Measurements from ENCODE around the gene SEMA6A.

SEMA6A gene

DNA sequence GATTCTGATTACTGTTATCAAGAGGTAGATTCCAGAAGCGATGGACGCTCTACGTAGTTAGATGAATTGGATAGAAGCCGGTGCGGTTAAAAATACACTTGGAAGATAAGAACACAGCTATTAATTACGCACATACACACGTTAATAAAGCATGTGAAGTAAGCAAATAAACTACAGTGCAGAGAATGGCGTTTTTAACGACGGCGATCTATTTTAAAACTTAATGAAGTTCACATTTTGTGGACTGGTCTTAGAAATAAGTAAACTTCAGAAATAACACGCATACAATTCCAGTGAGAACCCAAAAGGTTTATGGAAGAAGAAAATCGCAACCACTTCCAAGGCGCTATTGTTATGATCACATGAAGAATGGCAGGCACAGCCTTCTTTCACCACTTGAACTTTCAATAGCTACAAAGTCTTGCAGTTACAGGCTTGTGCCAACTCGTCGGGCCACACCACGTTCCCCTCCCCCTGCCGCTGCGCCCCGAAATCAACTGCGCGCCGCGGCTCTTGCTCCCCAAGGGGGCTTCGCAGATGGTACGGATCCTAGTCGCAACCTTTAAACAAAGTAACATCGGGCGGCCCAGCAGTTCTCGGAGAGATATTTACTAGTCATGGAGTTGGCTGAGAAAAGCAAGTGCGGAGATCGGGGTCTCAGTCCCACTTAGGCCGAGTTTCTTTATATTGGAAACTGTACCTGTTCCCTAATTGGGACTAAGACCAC is 866 bp upstream of the SEMA6A start:
- DNase-seq, result no peak

GRCh38 chr5:116573702-116574366 is 789 bp downstream of the SEMA6A start:
- no peak for DNase-seq

GRCh38 chr5:116573279-116573701 is 1.3 kb downstream of the SEMA6A start:
- DNase-seq, result no peak

DNA sequence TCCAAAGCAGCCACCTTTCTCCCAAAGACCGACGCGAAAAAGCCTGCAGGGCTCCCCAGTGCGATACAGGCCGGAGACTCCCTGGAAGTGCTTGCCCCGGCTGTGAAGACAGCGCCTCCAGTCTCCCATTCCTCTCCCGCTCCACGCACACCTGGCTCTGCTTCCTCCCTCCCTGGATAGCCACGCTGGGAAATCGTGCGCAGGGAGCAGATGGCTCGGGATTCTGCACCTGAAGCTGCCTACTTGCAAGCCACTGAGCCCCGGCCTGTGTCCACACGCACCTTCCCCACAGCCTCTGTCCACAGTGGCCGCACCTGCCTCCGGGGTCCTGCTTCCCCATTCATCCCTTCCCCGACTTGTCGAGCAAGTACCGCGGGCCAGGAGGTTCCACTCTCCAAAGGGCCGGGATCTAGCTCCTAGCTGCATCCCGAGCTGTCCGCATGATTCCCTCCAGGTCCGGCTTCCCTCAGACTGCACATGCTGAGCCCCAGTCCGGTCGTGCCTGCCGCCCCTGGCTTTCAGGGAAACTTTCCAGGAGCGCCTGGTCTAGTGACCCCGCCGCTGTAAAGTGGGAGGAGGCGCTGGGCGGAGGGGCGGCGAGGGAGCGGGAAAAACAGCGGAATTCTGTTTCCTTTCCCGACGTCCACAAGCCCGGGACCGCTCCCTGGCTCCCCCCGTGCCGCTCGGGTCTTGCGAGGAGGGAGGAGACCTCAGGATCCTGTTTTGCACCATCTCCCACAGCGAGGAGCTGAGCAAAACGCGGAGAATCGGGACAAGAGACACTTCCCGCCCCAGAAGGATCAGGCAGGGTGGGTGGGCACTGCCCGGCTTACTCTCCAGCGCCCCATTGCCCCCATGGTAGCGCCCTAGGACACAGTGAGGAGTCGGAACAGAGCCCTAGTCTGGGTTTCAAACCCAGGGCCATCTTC is 2.0 kb downstream of the SEMA6A start:
- no peak for DNase-seq

DNA sequence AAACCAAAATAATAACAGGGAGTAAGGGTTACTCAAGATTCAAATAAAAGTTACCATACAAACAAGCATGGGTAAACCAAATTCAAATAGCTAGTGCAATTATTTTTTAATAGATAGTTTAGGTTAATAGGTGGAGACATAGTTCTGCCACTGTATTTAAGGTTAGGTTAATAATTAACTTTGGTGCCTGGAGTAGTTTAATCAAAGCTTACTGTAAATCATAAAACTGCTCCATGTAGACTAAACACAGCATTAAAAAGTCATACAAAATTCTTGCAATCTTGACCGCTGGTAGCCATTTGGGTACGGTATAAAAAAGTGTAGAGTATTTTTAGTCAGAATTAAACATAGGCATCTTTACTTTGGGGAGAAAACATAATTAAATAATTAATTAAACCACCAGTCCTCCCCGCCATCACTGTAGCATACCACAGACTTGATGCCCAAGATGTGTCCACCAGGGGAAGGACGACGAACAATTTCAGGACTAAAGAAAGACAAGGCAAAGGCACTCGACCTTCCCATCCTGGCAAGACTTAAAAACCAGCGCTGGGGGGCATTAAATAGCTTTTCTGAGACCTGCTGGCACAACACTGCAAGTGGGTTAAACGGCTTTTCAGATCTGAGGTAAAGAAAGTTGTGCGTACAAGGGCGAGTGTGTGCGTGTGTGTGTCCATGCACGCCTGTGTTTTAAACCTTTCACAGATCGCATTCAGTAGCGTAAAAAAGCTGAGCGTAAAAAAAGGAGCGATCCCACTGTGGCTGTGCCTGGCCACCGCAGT is 2.9 kb downstream of the SEMA6A start:
- no peak for DNase-seq

DNA sequence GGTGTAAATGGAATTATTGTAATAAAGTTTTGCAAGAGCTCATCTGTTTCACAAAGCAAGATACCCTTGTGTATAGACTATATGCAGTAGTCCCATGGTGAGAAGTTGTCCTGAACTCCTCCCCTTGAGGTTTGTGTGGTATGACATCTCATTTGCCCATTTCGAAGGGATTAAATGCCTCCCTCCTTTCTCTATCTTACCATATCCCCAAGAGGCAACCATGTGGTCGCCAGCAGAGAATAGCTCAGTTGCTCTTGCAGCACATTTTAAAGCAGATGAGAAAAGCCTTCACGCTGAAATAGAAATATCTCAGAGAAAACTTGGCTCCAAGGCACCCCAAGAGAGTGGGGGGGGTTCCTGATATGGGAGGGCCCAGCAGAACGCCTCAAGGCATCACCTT is 4.6 kb downstream of the SEMA6A start:
- no peak for DNase-seq

DNA sequence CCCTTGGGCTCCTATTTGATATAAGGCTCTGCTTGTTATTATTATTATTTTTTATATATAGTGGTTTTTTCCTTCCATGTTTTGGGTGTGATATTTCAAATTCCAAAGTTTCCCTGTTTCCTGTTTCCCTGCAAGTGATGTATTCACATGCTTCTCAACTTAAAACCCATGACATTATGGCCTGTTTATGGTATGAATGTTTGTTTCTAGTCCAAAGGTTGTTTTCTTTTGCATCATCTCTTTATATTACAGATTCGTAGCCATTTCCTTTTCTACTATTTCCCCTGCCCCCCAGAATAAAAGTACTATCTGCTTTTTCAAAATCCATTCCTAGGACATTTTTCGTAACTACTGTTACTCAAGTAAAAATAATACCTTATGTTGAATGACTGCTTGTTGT is 7.5 kb downstream of the SEMA6A start:
- no peak for DNase-seq

DNA sequence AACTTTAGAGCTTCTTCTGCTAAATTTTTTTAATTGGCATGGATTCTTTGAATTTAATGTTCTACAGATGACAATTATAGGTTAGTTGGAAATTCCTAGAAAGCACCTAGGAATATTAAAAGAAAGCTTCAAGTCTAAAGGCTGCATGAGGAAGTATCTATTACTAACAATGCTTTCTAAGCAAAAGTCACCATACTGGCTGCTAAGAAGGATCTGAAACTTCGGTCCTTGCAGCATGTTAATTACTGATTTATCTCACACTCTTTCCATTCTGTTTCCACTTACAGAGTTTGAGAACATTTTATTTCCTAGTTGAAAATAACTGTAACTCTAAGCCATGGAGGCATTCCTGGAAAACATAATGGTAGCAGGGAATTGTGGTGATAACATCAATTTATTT is 8.4 kb downstream of the SEMA6A start:
- DNase-seq, result no peak

DNA sequence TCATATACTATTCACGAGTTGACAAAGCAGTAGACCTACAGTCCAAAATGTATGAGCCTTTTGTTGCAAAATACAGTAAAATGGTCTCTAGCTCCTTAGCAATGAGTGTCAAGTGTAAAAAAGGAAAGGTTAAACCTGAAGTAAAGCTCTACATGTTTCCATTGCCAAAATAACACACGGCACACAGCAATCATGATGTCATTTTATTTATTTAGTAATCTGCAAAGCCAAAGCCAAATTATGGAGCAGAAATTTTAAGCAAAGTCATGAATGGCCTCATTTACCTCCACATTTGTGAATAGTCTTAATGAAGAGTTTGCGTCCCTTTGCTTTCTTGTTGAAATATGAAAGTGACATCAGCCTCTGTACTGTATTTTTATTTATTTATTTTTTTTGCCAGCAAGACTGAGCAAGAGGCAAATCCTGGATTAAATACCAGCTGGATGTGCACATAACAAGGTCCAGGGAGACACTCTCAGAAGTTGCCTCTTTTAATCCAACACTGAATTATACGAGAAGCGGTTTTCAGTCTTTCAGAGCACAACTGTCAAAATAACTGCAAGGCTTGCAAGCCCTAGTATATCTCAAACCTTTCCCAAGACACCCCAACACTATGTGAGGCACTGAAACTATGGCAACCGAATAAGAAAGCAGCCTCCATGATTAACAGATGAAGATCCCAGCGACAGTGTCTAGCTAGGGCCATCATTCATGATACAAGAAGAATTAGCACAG is 9.7 kb downstream of the SEMA6A start:
- no peak for DNase-seq

DNA sequence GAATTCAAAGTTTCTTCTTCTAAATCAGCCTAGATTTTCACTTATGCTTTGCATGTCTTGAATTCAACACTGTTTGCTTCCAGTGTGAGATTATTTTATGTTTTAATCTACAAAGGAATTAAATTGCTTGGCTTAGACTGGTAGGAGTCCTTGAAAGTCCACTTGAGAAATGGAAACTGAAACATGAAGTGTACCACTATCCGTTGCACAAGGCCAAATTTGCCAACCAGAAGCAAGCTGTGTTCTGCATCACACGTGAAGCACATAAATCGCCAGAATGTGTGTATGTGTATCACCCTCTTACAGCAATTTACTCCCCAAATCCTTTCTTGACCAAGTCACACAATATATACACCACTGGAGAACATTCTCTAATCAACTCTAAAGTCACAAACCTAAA is 10.3 kb downstream of the SEMA6A start:
- no peak for DNase-seq

GRCh38 chr5:116563736-116564308 is 10.8 kb downstream of the SEMA6A start:
- DNase-seq, result no peak

DNA sequence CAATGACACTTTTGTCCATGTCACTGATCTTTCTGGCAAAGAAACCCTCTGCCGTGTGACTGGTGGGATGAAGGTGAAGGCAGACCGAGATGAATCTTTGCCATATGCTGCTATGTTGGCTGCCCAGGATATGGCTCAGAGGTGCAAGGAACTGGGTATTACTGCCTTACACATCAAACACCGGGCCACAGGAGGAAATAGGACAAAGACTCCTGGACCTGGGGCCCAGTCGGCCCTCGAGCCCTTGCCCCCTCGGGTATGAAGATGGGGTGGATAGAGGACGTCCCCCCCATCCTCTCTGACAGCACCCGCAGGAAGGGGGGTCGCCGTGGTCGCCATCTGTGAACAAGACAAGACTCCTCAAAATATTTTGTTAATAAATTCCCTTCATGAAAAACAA is 12.0 kb downstream of the SEMA6A start:
- no peak for DNase-seq

DNA sequence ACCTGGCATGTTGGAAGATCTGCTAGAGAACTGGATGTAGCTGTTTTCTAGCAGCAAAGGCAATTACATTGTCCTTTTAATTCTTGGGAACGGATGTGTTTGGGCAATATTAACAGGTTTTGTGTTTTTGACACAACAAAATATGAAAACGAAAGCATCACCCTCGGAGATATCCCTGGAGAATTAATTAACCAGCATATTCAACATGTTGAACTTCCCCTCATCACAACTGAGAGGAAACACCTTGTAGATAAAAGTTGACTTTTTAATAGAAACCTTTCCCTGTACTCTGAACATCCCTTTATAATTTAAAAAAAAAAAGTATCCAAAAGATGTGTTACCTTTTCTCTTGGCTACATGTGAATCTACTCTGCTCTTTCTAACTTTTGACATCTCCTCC is 13.0 kb downstream of the SEMA6A start:
- DNase-seq, result no peak

DNA sequence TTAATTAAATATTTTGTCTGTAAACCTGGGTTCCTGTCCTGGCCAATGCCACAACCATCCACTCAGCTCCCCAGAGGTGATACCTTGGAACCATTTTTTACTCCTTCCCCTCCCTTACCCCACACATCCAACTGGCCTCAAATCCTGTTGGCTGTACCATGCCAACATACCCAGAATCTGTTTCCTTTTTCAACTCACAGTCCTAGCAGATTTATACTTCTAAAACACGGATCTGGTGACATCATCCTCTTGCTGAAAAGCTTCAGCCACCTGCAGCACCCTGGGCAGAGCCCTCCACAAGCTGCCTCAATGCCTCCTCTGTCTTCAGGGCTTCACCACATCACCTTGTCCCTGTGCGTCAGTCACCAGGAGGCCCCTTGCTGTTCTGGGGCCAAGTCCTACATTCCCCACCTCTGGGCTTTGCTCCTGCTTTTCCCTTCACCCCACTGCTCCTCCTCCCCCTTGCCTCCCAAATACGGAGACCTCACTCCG is 14.9 kb downstream of the SEMA6A start:
- no peak for DNase-seq

GRCh38 chr5:116559239-116559638 is 15.4 kb downstream of the SEMA6A start:
- no peak for DNase-seq

- DNase-seq, result no peak
Observed at GRCh38 chr5:116557669-116558271, 16.9 kb downstream of the SEMA6A start.

GRCh38 chr5:116554764-116555163 is 19.9 kb downstream of the SEMA6A start:
- no peak for DNase-seq

GRCh38 chr5:116553366-116553765 is 21.3 kb downstream of the SEMA6A start:
- no peak for DNase-seq

- no peak for DNase-seq
Observed at GRCh38 chr5:116550082-116550481, 24.5 kb downstream of the SEMA6A start.

GRCh38 chr5:116546743-116547124 is 27.9 kb downstream of the SEMA6A start:
- DNase-seq, result no peak
